ENCODE data around the gene PACSIN2.
"Not testable (repeated sequence)": the region's sequence is repeated elsewhere in the genome, so short reads cannot be mapped to it uniquely, and the experiment has no call there.

Gene PACSIN2

GRCh38 chr22:42945736-42946135, 69.2 kb downstream of the PACSIN2 start:
- DNase-seq (ENCODE audit: low read depth): no peak

GRCh38 chr22:42945027-42945426, 69.9 kb downstream of the PACSIN2 start:
- DNase-seq (ENCODE audit: low read depth): no peak

GRCh38 chr22:42944409-42944808, 70.5 kb downstream of the PACSIN2 start:
- DNase-seq (ENCODE audit: low read depth): no peak

GRCh38 chr22:42943981-42944380, 71.0 kb downstream of the PACSIN2 start:
- DNase-seq (ENCODE audit: low read depth): no peak

GRCh38 chr22:42942351-42942750, 72.6 kb downstream of the PACSIN2 start:
- DNase-seq (ENCODE audit: low read depth): no peak

- DNase-seq (ENCODE audit: low read depth): peak; percentile 92
Measured at GRCh38 chr22:42939941-42940653, 74.9 kb downstream of the PACSIN2 start.

- peak; percentile 49 for DNase-seq (ENCODE audit: low read depth)
Measured at GRCh38 chr22:42939451-42939881, 75.5 kb downstream of the PACSIN2 start.

- DNase-seq (ENCODE audit: low read depth): peak; percentile 47
Measured at GRCh38 chr22:42938976-42939375, 76.0 kb downstream of the PACSIN2 start.

- no peak for DNase-seq (ENCODE audit: low read depth)
Measured at GRCh38 chr22:42938449-42938848, 76.5 kb downstream of the PACSIN2 start.

GRCh38 chr22:42937164-42937843, 77.6 kb downstream of the PACSIN2 start:
- peak; percentile 87 for DNase-seq (ENCODE audit: low read depth)

GRCh38 chr22:42936680-42937079, 78.3 kb downstream of the PACSIN2 start:
- DNase-seq (ENCODE audit: low read depth): not testable (repeated sequence)

- no peak for DNase-seq (ENCODE audit: low read depth)
Measured at GRCh38 chr22:42934338-42934737, 80.6 kb downstream of the PACSIN2 start.

GRCh38 chr22:42933485-42934091, 81.4 kb downstream of the PACSIN2 start:
- peak; percentile 98 for DNase-seq (ENCODE audit: low read depth)

GRCh38 chr22:42932857-42933484, 82.0 kb downstream of the PACSIN2 start:
- peak; percentile 50 for DNase-seq (ENCODE audit: low read depth)

GRCh38 chr22:42932197-42932519, 82.8 kb downstream of the PACSIN2 start:
- DNase-seq (ENCODE audit: low read depth): no peak

- DNase-seq (ENCODE audit: low read depth): peak; percentile 69
Measured at GRCh38 chr22:42931421-42932196, 83.3 kb downstream of the PACSIN2 start.

GRCh38 chr22:42930810-42931420, 84.0 kb downstream of the PACSIN2 start:
- DNase-seq (ENCODE audit: low read depth): peak; percentile 82

GRCh38 chr22:42929838-42930155, 85.2 kb downstream of the PACSIN2 start:
- peak; percentile 28 for DNase-seq (ENCODE audit: low read depth)

- no peak for DNase-seq (ENCODE audit: low read depth)
Measured at GRCh38 chr22:42928969-42929837, 85.7 kb downstream of the PACSIN2 start.

GRCh38 chr22:42927966-42928365, 87.0 kb downstream of the PACSIN2 start:
- DNase-seq (ENCODE audit: low read depth): no peak

GRCh38 chr22:42926768-42927167, 88.2 kb downstream of the PACSIN2 start:
- no peak for DNase-seq (ENCODE audit: low read depth)
